ENCODE measurements around the gene JAG2.

DNA sequence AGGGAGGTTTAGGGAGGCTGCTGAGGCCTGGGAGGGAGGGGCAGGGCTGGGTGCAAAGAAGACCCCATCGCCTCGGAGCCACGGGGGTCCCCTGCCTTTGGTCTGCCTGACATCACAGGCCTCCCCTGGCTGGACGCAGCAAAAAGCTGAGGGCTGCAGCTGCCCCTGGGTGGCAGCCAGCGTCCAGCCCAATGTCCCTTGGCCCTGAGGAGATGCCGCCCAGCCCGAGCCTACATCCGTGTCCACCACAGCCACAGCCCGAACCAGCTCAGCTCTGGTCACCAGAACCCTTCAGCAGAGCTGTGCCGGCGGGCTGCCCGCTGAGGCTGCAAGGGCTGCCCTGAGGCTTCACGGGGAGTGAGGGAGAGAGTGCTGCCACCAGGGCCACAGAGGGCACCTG lies 10.6 kb upstream of the JAG2 start:
- TF ChIP-seq, protein P1, sequence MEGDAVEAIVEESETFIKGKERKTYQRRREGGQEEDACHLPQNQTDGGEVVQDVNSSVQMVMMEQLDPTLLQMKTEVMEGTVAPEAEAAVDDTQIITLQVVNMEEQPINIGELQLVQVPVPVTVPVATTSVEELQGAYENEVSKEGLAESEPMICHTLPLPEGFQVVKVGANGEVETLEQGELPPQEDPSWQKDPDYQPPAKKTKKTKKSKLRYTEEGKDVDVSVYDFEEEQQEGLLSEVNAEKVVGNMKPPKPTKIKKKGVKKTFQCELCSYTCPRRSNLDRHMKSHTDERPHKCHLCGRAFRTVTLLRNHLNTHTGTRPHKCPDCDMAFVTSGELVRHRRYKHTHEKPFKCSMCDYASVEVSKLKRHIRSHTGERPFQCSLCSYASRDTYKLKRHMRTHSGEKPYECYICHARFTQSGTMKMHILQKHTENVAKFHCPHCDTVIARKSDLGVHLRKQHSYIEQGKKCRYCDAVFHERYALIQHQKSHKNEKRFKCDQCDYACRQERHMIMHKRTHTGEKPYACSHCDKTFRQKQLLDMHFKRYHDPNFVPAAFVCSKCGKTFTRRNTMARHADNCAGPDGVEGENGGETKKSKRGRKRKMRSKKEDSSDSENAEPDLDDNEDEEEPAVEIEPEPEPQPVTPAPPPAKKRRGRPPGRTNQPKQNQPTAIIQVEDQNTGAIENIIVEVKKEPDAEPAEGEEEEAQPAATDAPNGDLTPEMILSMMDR (IDR thresholded peaks at IDR 0.05) = no peak
- TF ChIP-seq POLR2AphosphoS5 (IDR thresholded peaks at IDR 0.05) = no peak
